Measurements from ENCODE around the gene SP5. TPM values are rescaled to one million over a fixed set of nuclear protein-coding genes. Genes with fewer than 3 reads are reported as not detected.

SP5 gene
- total and polyA plus RNA-seq, 9 of the 15 experiments (the other 6 are each of a cell fraction or from before 2014, with no cell fraction given): 0.03 to 1.7 (median 0.16) TPM; not detected in 1

- no peak for TF ChIP-seq NCOA4 (IDR thresholded peaks at IDR 0.05; ENCODE audit: partially characterized antibody)
- no peak for TF ChIP-seq ETV1 (tag; conservative IDR thresholded peaks at IDR 0.05; ENCODE audit: low read depth)
- no peak for TF ChIP-seq ZBTB8A (IDR thresholded peaks at IDR 0.05; ENCODE audit: partially characterized antibody)
- no peak for TF ChIP-seq ZNF143 (CRISPR knock-in tag; IDR thresholded peaks at IDR 0.05)
- TF ChIP-seq NFIC (IDR thresholded peaks at IDR 0.05): no peak
- TF ChIP-seq FOS (IDR thresholded peaks at IDR 0.05; ENCODE audit: extremely low read depth, insufficient read length): no peak
- no peak for TF ChIP-seq RFX5 (IDR thresholded peaks at IDR 0.05; ENCODE audit: low read depth, low read length)
- TF ChIP-seq SIN3A (IDR thresholded peaks at IDR 0.05; ENCODE audit: borderline replicate concordance in 2 of 2, control insufficient read depth in 1 of 2, low read depth in 2 of 2, low read length in 2 of 2): peak in 1 of 2 experiments; percentile 23; a peak in 1 of 4 replicates
- TF ChIP-seq, protein P1, sequence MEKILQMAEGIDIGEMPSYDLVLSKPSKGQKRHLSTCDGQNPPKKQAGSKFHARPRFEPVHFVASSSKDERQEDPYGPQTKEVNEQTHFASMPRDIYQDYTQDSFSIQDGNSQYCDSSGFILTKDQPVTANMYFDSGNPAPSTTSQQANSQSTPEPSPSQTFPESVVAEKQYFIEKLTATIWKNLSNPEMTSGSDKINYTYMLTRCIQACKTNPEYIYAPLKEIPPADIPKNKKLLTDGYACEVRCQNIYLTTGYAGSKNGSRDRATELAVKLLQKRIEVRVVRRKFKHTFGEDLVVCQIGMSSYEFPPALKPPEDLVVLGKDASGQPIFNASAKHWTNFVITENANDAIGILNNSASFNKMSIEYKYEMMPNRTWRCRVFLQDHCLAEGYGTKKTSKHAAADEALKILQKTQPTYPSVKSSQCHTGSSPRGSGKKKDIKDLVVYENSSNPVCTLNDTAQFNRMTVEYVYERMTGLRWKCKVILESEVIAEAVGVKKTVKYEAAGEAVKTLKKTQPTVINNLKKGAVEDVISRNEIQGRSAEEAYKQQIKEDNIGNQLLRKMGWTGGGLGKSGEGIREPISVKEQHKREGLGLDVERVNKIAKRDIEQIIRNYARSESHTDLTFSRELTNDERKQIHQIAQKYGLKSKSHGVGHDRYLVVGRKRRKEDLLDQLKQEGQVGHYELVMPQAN (IDR thresholded peaks at IDR 0.05; ENCODE audit: borderline replicate concordance): peak; percentile 53; the same call in 1 of the 2 replicates
- TF ChIP-seq ERF (CRISPR knock-in tag; IDR thresholded peaks at IDR 0.05): 0 out of 2 replicates have a peak, but pooled peaks have one; percentile 36
- TF ChIP-seq CBX3 (IDR thresholded peaks at IDR 0.05; ENCODE audit: borderline replicate concordance in 1 of 2, low read length in 2 of 2): no peak
- no peak; the same call in 1 of the 2 replicates for TF ChIP-seq NR3C1 (CRISPR knock-in tag; IDR thresholded peaks at IDR 0.05)
- peak; percentile 56; the same call in 1 of the 2 replicates for TF ChIP-seq ARID1B (IDR thresholded peaks at IDR 0.05)
- no peak for TF ChIP-seq CHD7 (IDR thresholded peaks at IDR 0.05; ENCODE audit: low read depth, low read length)
Observed at GRCh38 chr2:170714381-170715061, 616 bp upstream of the SP5 start (continued).
